Sigmoid colon (tissue), 4 donors: Measurements from ENCODE around the gene PRKAR2A.

Source experiments
- CTCF ChIP-seq, 4 experiments: fragments of 450-650 bp in 3 of 4; fragments of 200-600 bp in 1 of 4; IDR thresholded peaks; one replicate each; pipeline ENCODE4 v1.5.1; 2016 to 2019; ENCODE audit warnings: antibody characterized with exemption in 4 of 4, mild to moderate bottlenecking in 3 of 4, moderate library complexity in 2 of 4
- EP300 ChIP-seq, 4 donors: sonication (generic); formaldehyde crosslinking; IDR thresholded peaks; one replicate each; pipeline ENCODE4 v1.6.1; 2017; ENCODE audit warnings: antibody characterized with exemption in 4 of 4
- POLR2A ChIP-seq, 2 donors: fragments of 450-650 bp; IDR thresholded peaks; one replicate each; pipeline ENCODE4 v1.6.1; 2016; ENCODE audit warnings: antibody characterized with exemption in 2 of 2, mild to moderate bottlenecking in 2 of 2, moderate library complexity in 2 of 2

- no peak for TF ChIP-seq CTCF (IDR thresholded peaks at IDR 0.05)
- no peak for TF ChIP-seq POLR2A (IDR thresholded peaks at IDR 0.05)
- no peak for TF ChIP-seq EP300 (IDR thresholded peaks at IDR 0.05)
Observed at GRCh38 chr3:48707157-48707556, 140.5 kb downstream of the PRKAR2A start.
